Measurements from ENCODE around the gene NSG1. TPM values are rescaled to one million over a fixed set of nuclear protein-coding genes. Genes with fewer than 3 reads are reported as not detected.

The NSG1 gene
- total RNA-seq, 1 donor from 2014 or later, result 1.0 TPM

- Histone ChIP-seq H3K9me3 (ENCODE audit: control insufficient read depth in 3 of 3, low read length in 3 of 3) (peaks cover 0 to 8% (median 5%) of the 10 kb centered on the region in 3 donors), H3K36me3 (ENCODE audit: control insufficient read depth in 3 of 3, insufficient read depth in 3 of 3, low read length in 3 of 3) (no peaks in the 10 kb centered on the region), H3K27me3 (ENCODE audit: control insufficient read depth in 3 of 3, insufficient read depth in 3 of 3, low read length in 3 of 3) (peaks cover 4 to 21% (median 12%) of the 10 kb centered on the region in 3 donors), H3K27ac (ENCODE audit: low read depth, low read length) (no peak overlapping the region), H3K4me1 (ENCODE audit: control insufficient read depth in 3 of 3, insufficient read depth in 3 of 3, low read length in 3 of 3) (peaks cover 0 to 2% (median 0%) of the 10 kb centered on the region in 3 donors), H3K9ac (ENCODE audit: low read depth in 1 of 3, low read length in 3 of 3) (no peak overlapping the region), H3K4me3 (ENCODE audit: low read length in 3 of 3) (no peak overlapping the region)
Observed at GRCh38 chr4:4374388-4375098, 12.4 kb upstream of the NSG1 start.

- H3K9me3 ChIP-seq (ENCODE audit: control insufficient read depth in 3 of 3, low read length in 3 of 3), result peaks cover 0 to 8% (median 5%) of the 10 kb centered on the region in 3 donors
- no peak overlapping the region for H3K4me3 ChIP-seq (ENCODE audit: low read length in 3 of 3)
- peaks cover 0 to 2% (median 0%) of the 10 kb centered on the region in 3 donors for H3K4me1 ChIP-seq (ENCODE audit: control insufficient read depth in 3 of 3, insufficient read depth in 3 of 3, low read length in 3 of 3)
- H3K27ac ChIP-seq (ENCODE audit: low read depth, low read length), result no peak overlapping the region
- H3K27me3 ChIP-seq (ENCODE audit: control insufficient read depth in 3 of 3, insufficient read depth in 3 of 3, low read length in 3 of 3), result peaks cover 7 to 16% (median 14%) of the 10 kb centered on the region in 3 donors
- no peak overlapping the region for H3K9ac ChIP-seq (ENCODE audit: low read depth in 1 of 3, low read length in 3 of 3)
- no peaks in the 10 kb centered on the region for H3K36me3 ChIP-seq (ENCODE audit: control insufficient read depth in 3 of 3, insufficient read depth in 3 of 3, low read length in 3 of 3)
Observed at GRCh38 chr4:4376074-4376473, 10.8 kb upstream of the NSG1 start.

GRCh38 chr4:4377191-4377590, 9.7 kb upstream of the NSG1 start:
- peaks cover 0 to 8% (median 5%) of the 10 kb centered on the region in 3 donors for H3K9me3 ChIP-seq (ENCODE audit: control insufficient read depth in 3 of 3, low read length in 3 of 3)
- no peaks in the 10 kb centered on the region for H3K36me3 ChIP-seq (ENCODE audit: control insufficient read depth in 3 of 3, insufficient read depth in 3 of 3, low read length in 3 of 3)
- no peak overlapping the region for H3K27ac ChIP-seq (ENCODE audit: low read depth, low read length)
- H3K4me1 ChIP-seq (ENCODE audit: control insufficient read depth in 3 of 3, insufficient read depth in 3 of 3, low read length in 3 of 3), result peaks cover 0 to 2% (median 0%) of the 10 kb centered on the region in 3 donors
- H3K4me3 ChIP-seq (ENCODE audit: low read length in 3 of 3), result no peak overlapping the region
- no peak overlapping the region for H3K9ac ChIP-seq (ENCODE audit: low read depth in 1 of 3, low read length in 3 of 3)
- H3K27me3 ChIP-seq (ENCODE audit: control insufficient read depth in 3 of 3, insufficient read depth in 3 of 3, low read length in 3 of 3), result peaks cover 7 to 16% (median 14%) of the 10 kb centered on the region in 3 donors

- Histone ChIP-seq H3K27me3 (ENCODE audit: control insufficient read depth in 3 of 3, insufficient read depth in 3 of 3, low read length in 3 of 3) (peaks cover 10 to 16% (median 12%) of the 10 kb centered on the region in 3 donors), H3K27ac (ENCODE audit: low read depth, low read length) (no peak overlapping the region), H3K9ac (ENCODE audit: low read depth in 1 of 3, low read length in 3 of 3) (peak overlapping the region in 1 of 3 donors; percentile 33), H3K36me3 (ENCODE audit: control insufficient read depth in 3 of 3, insufficient read depth in 3 of 3, low read length in 3 of 3) (no peaks in the 10 kb centered on the region), H3K4me1 (ENCODE audit: control insufficient read depth in 3 of 3, insufficient read depth in 3 of 3, low read length in 3 of 3) (peaks cover 0 to 3% (median 0%) of the 10 kb centered on the region in 3 donors), H3K9me3 (ENCODE audit: control insufficient read depth in 3 of 3, low read length in 3 of 3) (peaks cover 0 to 8% (median 5%) of the 10 kb centered on the region in 3 donors), H3K4me3 (ENCODE audit: low read length in 3 of 3) (no peak overlapping the region)
Observed at GRCh38 chr4:4377732-4378460, 9.0 kb upstream of the NSG1 start.

- Histone ChIP-seq H3K9me3 (ENCODE audit: control insufficient read depth in 3 of 3, low read length in 3 of 3) (peaks cover 0 to 6% (median under 1%) of the 10 kb centered on the region in 3 donors), H3K4me1 (ENCODE audit: control insufficient read depth in 3 of 3, insufficient read depth in 3 of 3, low read length in 3 of 3) (peaks cover 0 to 10% (median 4%) of the 10 kb centered on the region in 3 donors), H3K27me3 (ENCODE audit: control insufficient read depth in 3 of 3, insufficient read depth in 3 of 3, low read length in 3 of 3) (peaks cover 17 to 25% (median 20%) of the 10 kb centered on the region in 3 donors), H3K27ac (ENCODE audit: low read depth, low read length) (no peak overlapping the region), H3K4me3 (ENCODE audit: low read length in 3 of 3) (no peak overlapping the region), H3K36me3 (ENCODE audit: control insufficient read depth in 3 of 3, insufficient read depth in 3 of 3, low read length in 3 of 3) (no peaks in the 10 kb centered on the region), H3K9ac (ENCODE audit: low read depth in 1 of 3, low read length in 3 of 3) (no peak overlapping the region)
Observed at GRCh38 chr4:4379540-4380087, 7.3 kb upstream of the NSG1 start.

GRCh38 chr4:4383085-4383484, 3.8 kb upstream of the NSG1 start:
- Histone ChIP-seq H3K4me1 (ENCODE audit: control insufficient read depth in 3 of 3, insufficient read depth in 3 of 3, low read length in 3 of 3) (peaks cover 0 to 20% (median 19%) of the 10 kb centered on the region in 3 donors), H3K27me3 (ENCODE audit: control insufficient read depth in 3 of 3, insufficient read depth in 3 of 3, low read length in 3 of 3) (peaks cover 39 to 43% (median 40%) of the 10 kb centered on the region in 3 donors), H3K9me3 (ENCODE audit: control insufficient read depth in 3 of 3, low read length in 3 of 3) (no peaks in the 10 kb centered on the region), H3K27ac (ENCODE audit: low read depth, low read length) (peak overlapping the region; percentile 44), H3K4me3 (ENCODE audit: low read length in 3 of 3) (no peak overlapping the region), H3K36me3 (ENCODE audit: control insufficient read depth in 3 of 3, insufficient read depth in 3 of 3, low read length in 3 of 3) (no peaks in the 10 kb centered on the region), H3K9ac (ENCODE audit: low read depth in 1 of 3, low read length in 3 of 3) (peak overlapping the region in 1 of 3 donors; percentile 33)

- no peak overlapping the region for H3K27ac ChIP-seq (ENCODE audit: low read depth, low read length)
- no peaks in the 10 kb centered on the region for H3K9me3 ChIP-seq (ENCODE audit: control insufficient read depth in 3 of 3, low read length in 3 of 3)
- H3K4me1 ChIP-seq (ENCODE audit: control insufficient read depth in 3 of 3, insufficient read depth in 3 of 3, low read length in 3 of 3), result peaks cover 0 to 20% (median 19%) of the 10 kb centered on the region in 3 donors
- no peak overlapping the region for H3K9ac ChIP-seq (ENCODE audit: low read depth in 1 of 3, low read length in 3 of 3)
- H3K27me3 ChIP-seq (ENCODE audit: control insufficient read depth in 3 of 3, insufficient read depth in 3 of 3, low read length in 3 of 3), result peaks cover 51 to 55% (median 53%) of the 10 kb centered on the region in 3 donors
- no peak overlapping the region for H3K4me3 ChIP-seq (ENCODE audit: low read length in 3 of 3)
- no peaks in the 10 kb centered on the region for H3K36me3 ChIP-seq (ENCODE audit: control insufficient read depth in 3 of 3, insufficient read depth in 3 of 3, low read length in 3 of 3)
Observed at GRCh38 chr4:4384837-4385236, 2.1 kb upstream of the NSG1 start.

GRCh38 chr4:4385729-4386295, 1.1 kb upstream of the NSG1 start:
- H3K27ac ChIP-seq (ENCODE audit: low read depth, low read length), result no peak overlapping the region
- peaks cover 0 to 20% (median 19%) of the 10 kb centered on the region in 3 donors for H3K4me1 ChIP-seq (ENCODE audit: control insufficient read depth in 3 of 3, insufficient read depth in 3 of 3, low read length in 3 of 3)
- peaks cover 58 to 61% (median 59%) of the 10 kb centered on the region in 3 donors for H3K27me3 ChIP-seq (ENCODE audit: control insufficient read depth in 3 of 3, insufficient read depth in 3 of 3, low read length in 3 of 3)
- H3K36me3 ChIP-seq (ENCODE audit: control insufficient read depth in 3 of 3, insufficient read depth in 3 of 3, low read length in 3 of 3), result no peaks in the 10 kb centered on the region
- H3K4me3 ChIP-seq (ENCODE audit: low read length in 3 of 3), result no peak overlapping the region
- no peaks in the 10 kb centered on the region for H3K9me3 ChIP-seq (ENCODE audit: control insufficient read depth in 3 of 3, low read length in 3 of 3)
- H3K9ac ChIP-seq (ENCODE audit: low read depth in 1 of 3, low read length in 3 of 3), result no peak overlapping the region

- Histone ChIP-seq H3K36me3 (ENCODE audit: control insufficient read depth in 3 of 3, insufficient read depth in 3 of 3, low read length in 3 of 3) (no peaks in the 10 kb centered on the region), H3K9ac (ENCODE audit: low read depth in 1 of 3, low read length in 3 of 3) (peak overlapping the region in 1 of 3 donors; percentile 33), H3K27ac (ENCODE audit: low read depth, low read length) (no peak overlapping the region), H3K4me3 (ENCODE audit: low read length in 3 of 3) (peak overlapping the region in 2 of 3 donors; percentile 27 to 35), H3K9me3 (ENCODE audit: control insufficient read depth in 3 of 3, low read length in 3 of 3) (no peaks in the 10 kb centered on the region), H3K4me1 (ENCODE audit: control insufficient read depth in 3 of 3, insufficient read depth in 3 of 3, low read length in 3 of 3) (peaks cover 0 to 20% (median 19%) of the 10 kb centered on the region in 3 donors), H3K27me3 (ENCODE audit: control insufficient read depth in 3 of 3, insufficient read depth in 3 of 3, low read length in 3 of 3) (peaks cover 63 to 64% (median 63%) of the 10 kb centered on the region in 3 donors)
Observed at GRCh38 chr4:4386296-4386735, 586 bp upstream of the NSG1 start.

Data from skeletal muscle tissue (tissue), 4 donors.